ENCODE data around the gene NFIX. TPM values are rescaled to one million over a fixed set of nuclear protein-coding genes. Genes with fewer than 3 reads are reported as not detected.
"Not testable (repeated sequence)": the region's sequence is repeated elsewhere in the genome, so short reads cannot be mapped to it uniquely, and the experiment has no call there.

NFIX gene
- total and polyA plus RNA-seq, 2 donors = 2.0 to 10.5 TPM

GRCh38 chr19:12956446-12957388, 38.6 kb upstream of the NFIX start, which contains the start of gene GADD45GIP1:
GADD45GIP1 (minus strand) TSS chr19:12957223; CDS start chr19:12957212, 11 bp downstream.
- peak in 7 of 9 donors; percentile 49 to 85 (median 67) for DNase-seq (ENCODE audit: low read depth in 6 of 9, low spot score in 9 of 9)
- H3K27me3 ChIP-seq (ENCODE audit: control insufficient read depth in 2 of 2, insufficient read depth in 1 of 2, low read length in 1 of 2) = no peaks in the 10 kb centered on the region
- H3K4me1 ChIP-seq (ENCODE audit: control insufficient read depth in 2 of 2, insufficient read depth in 2 of 2, low read length in 2 of 2) = peaks cover 0 to 20% of the 10 kb centered on the region in 2 donors
- WGBS = 8% methylated on average over 84 of the region's 84 CpGs
- H3K27ac ChIP-seq (ENCODE audit: low read depth in 1 of 2, low read length in 1 of 2) = peak within 1 kb of the TSS; percentile 83 to 92
- H3K9me3 ChIP-seq (ENCODE audit: control insufficient read depth in 2 of 2, insufficient read depth in 1 of 2, low read length in 1 of 2) = no peaks in the 10 kb centered on the region
- H3K36me3 ChIP-seq (ENCODE audit: control insufficient read depth in 2 of 2, insufficient read depth in 2 of 2, low read length in 1 of 2) = peaks cover 29 to 32% of the 10 kb centered on the region in 2 donors
- H3K4me3 ChIP-seq (ENCODE audit: low read length in 2 of 2) = peak within 1 kb of the TSS; percentile 67 to 86

GRCh38 chr19:12957389-12957952, 37.8 kb upstream of the NFIX start:
- peaks cover 22 to 25% of the 10 kb centered on the region in 2 donors for H3K36me3 ChIP-seq (ENCODE audit: control insufficient read depth in 2 of 2, insufficient read depth in 2 of 2, low read length in 1 of 2)
- H3K27me3 ChIP-seq (ENCODE audit: control insufficient read depth in 2 of 2, insufficient read depth in 1 of 2, low read length in 1 of 2); DNase-seq (ENCODE audit: low read depth in 6 of 9, low spot score in 9 of 9); H3K9me3 ChIP-seq (ENCODE audit: control insufficient read depth in 2 of 2, insufficient read depth in 1 of 2, low read length in 1 of 2): not testable (repeated sequence)
- WGBS = 33% methylated on average over 31 of the region's 31 CpGs
- peak overlapping the region; percentile 83 to 92 for H3K27ac ChIP-seq (ENCODE audit: low read depth in 1 of 2, low read length in 1 of 2)
- H3K4me1 ChIP-seq (ENCODE audit: control insufficient read depth in 2 of 2, insufficient read depth in 2 of 2, low read length in 2 of 2) = peaks cover 0 to 19% of the 10 kb centered on the region in 2 donors
- H3K4me3 ChIP-seq (ENCODE audit: low read length in 2 of 2) = peak overlapping the region; percentile 67 to 86

GRCh38 chr19:12959481-12959880, 35.8 kb upstream of the NFIX start:
- Histone ChIP-seq H3K9me3 (ENCODE audit: control insufficient read depth in 2 of 2, insufficient read depth in 1 of 2, low read length in 1 of 2) (no peaks in the 10 kb centered on the region), H3K27me3 (ENCODE audit: control insufficient read depth in 2 of 2, insufficient read depth in 1 of 2, low read length in 1 of 2) (no peaks in the 10 kb centered on the region), H3K4me1 (ENCODE audit: control insufficient read depth in 2 of 2, insufficient read depth in 2 of 2, low read length in 2 of 2) (peaks cover 0 to 14% of the 10 kb centered on the region in 2 donors), H3K27ac (ENCODE audit: low read depth in 1 of 2, low read length in 1 of 2) (no peak overlapping the region), H3K36me3 (ENCODE audit: control insufficient read depth in 2 of 2, insufficient read depth in 2 of 2, low read length in 1 of 2) (peaks cover 2 to 6% of the 10 kb centered on the region in 2 donors), H3K4me3 (ENCODE audit: low read length in 2 of 2) (no peak overlapping the region)
- no peak for DNase-seq (ENCODE audit: low read depth in 6 of 9, low spot score in 9 of 9)
- 93% methylated on average over 6 of the region's 6 CpGs for WGBS

DNA sequence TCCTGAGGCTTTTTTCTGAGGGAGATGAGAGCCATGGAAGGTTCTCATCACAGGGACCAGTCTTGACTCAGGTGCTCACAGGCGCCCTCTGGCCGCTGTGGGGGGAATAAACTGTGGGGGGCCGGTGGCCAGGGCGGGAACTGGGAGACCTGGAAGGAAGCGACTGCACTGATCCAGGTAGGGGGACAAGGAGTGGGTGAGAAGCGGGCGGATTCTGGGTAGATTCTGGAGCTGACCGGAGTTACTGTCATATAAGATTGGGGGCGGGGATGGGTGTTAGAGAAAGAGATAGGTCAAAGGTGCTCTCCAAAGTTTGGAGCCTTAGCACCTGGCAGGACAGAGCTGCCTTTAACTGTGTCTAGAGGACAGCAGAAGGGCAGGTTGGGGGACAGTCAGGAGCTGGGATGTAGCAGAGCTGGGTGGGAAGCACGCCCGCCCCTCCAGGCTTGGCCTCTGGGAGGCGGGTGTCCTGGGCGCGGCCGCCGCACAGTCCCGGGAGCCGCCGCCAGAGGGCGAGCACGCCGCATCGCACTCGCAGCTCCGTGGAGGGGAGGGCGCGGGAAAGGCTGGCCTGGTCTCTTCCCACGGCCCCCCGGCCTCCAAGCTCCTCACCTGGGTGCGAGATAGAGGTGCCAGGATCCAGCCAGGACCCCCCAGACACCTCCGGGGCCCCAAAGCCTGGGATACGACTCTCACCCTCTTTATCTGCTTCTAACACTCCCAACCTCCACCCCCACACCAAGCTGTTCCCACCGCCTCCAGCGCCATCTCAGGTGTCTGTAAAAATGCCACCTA, 30.1 kb upstream of the NFIX start:
- DNase-seq (ENCODE audit: low read depth in 6 of 9, low spot score in 9 of 9) = peak in 7 of 9 donors; percentile 55 to 86 (median 78)
- Histone ChIP-seq H3K9me3 (ENCODE audit: control insufficient read depth in 2 of 2, insufficient read depth in 1 of 2, low read length in 1 of 2) (peaks cover 0 to 6% of the 10 kb centered on the region in 2 donors), H3K4me1 (ENCODE audit: control insufficient read depth in 2 of 2, insufficient read depth in 2 of 2, low read length in 2 of 2) (peaks cover 0 to 12% of the 10 kb centered on the region in 2 donors), H3K27me3 (ENCODE audit: control insufficient read depth in 2 of 2, insufficient read depth in 1 of 2, low read length in 1 of 2) (no peaks in the 10 kb centered on the region), H3K4me3 (ENCODE audit: low read length in 2 of 2) (peak overlapping the region; percentile 45 to 47), H3K27ac (ENCODE audit: low read depth in 1 of 2, low read length in 1 of 2) (peak overlapping the region; percentile 12 to 42), H3K36me3 (ENCODE audit: control insufficient read depth in 2 of 2, insufficient read depth in 2 of 2, low read length in 1 of 2) (no peaks in the 10 kb centered on the region)
- WGBS = 1% methylated on average over 34 of the region's 34 CpGs

DNA sequence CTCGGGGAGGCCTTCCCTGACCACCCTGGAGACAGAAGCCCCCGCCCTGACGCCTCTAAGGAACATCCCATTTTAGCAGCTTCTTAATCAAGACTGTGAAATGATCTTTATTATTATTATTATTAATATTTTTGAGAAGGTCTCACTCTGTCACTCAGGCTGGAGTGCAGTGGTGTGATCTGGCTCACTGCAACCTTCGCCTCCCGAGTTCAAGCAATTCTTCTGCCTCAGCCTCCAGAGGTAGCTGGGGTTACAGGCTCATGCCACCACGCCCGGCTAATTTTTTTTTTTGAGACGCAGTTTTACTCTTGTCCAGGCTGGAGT, 29.5 kb upstream of the NFIX start:
- Histone ChIP-seq H3K9me3 (ENCODE audit: control insufficient read depth in 2 of 2, insufficient read depth in 1 of 2, low read length in 1 of 2) (peaks cover 0 to 6% of the 10 kb centered on the region in 2 donors), H3K4me3 (ENCODE audit: low read length in 2 of 2) (peak overlapping the region in 1 of 2 donors; percentile 47), H3K4me1 (ENCODE audit: control insufficient read depth in 2 of 2, insufficient read depth in 2 of 2, low read length in 2 of 2) (peaks cover 0 to 12% of the 10 kb centered on the region in 2 donors), H3K27me3 (ENCODE audit: control insufficient read depth in 2 of 2, insufficient read depth in 1 of 2, low read length in 1 of 2) (no peaks in the 10 kb centered on the region), H3K36me3 (ENCODE audit: control insufficient read depth in 2 of 2, insufficient read depth in 2 of 2, low read length in 1 of 2) (no peaks in the 10 kb centered on the region), H3K27ac (ENCODE audit: low read depth in 1 of 2, low read length in 1 of 2) (peak overlapping the region in 1 of 2 donors; percentile 42)
- 60% methylated on average over 8 of the region's 8 CpGs for WGBS
- no peak for DNase-seq (ENCODE audit: low read depth in 6 of 9, low spot score in 9 of 9)

DNA sequence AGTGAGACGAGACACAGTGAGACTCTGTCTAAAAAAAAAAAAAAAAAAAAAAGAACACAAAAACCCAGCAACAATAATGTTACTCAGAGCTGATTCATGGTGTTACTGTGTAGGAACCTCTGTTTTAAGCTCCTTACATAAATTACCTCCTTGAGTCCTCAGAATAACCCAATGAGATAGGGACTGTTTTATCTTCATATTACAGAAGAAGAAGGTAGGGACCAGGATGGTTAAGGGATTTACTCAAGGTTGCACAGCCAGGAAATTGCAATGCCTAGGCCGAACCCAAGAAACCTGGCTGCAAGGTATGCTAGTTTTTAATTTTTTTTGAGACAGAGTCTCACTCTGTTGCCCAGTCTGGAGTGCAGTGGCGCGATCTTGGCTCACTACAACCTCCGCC, 27.4 kb upstream of the NFIX start:
- no peak overlapping the region for H3K4me3 ChIP-seq (ENCODE audit: low read length in 2 of 2)
- no peaks in the 10 kb centered on the region for H3K27me3 ChIP-seq (ENCODE audit: control insufficient read depth in 2 of 2, insufficient read depth in 1 of 2, low read length in 1 of 2)
- no peaks in the 10 kb centered on the region for H3K36me3 ChIP-seq (ENCODE audit: control insufficient read depth in 2 of 2, insufficient read depth in 2 of 2, low read length in 1 of 2)
- peaks cover 0 to 6% of the 10 kb centered on the region in 2 donors for H3K9me3 ChIP-seq (ENCODE audit: control insufficient read depth in 2 of 2, insufficient read depth in 1 of 2, low read length in 1 of 2)
- no peak overlapping the region for H3K27ac ChIP-seq (ENCODE audit: low read depth in 1 of 2, low read length in 1 of 2)
- peaks cover 0 to 12% of the 10 kb centered on the region in 2 donors for H3K4me1 ChIP-seq (ENCODE audit: control insufficient read depth in 2 of 2, insufficient read depth in 2 of 2, low read length in 2 of 2)
- no peak for DNase-seq (ENCODE audit: low read depth in 6 of 9, low spot score in 9 of 9)
- 98% methylated on average over 5 of the region's 5 CpGs for whole genome bisulfite sequencing

DNA sequence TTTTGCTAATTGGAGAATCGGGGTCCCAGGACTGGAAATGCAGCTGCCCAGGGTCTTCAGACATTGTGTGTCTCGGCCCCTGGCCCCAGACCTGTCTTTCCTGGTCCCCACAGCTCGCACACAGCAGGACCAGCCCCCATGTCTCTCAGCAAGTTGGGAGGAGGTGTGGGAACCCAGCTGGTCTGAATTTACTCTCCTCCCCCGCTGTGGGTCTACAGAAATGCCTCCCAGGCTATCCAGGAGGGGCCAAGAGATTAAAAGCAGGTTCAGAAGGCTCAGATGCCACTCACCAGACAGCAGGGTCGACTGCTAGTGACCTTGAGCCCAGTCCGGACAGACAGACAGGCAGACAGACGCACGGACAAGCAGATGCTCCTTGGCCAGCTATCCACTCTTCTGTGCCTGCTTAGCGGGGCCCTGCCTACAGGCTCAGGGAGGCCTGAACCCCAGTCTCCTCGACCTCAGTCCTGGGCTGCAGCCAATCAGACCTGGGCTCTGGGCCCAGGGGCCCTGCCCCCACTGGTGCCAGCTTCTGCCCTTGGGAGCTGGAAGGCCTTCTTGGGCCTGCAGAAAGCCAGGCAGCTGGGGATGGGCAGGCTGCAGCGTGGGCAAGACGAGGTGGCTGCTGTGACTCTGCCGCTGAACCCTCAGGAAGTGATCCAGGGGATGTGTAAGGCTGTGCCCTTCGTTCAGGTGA, 25.8 kb upstream of the NFIX start, which contains the start of gene DAND5:
DAND5 (plus strand) TSS at position 285 of the 697 bp plus-strand sequence; CDS start at position 370, 85 bp downstream.
- Histone ChIP-seq H3K4me3 (ENCODE audit: low read length in 2 of 2) (no peak within 1 kb of the TSS), H3K27ac (ENCODE audit: low read depth in 1 of 2, low read length in 1 of 2) (no peak within 1 kb of the TSS), H3K9me3 (ENCODE audit: control insufficient read depth in 2 of 2, insufficient read depth in 1 of 2, low read length in 1 of 2) (peaks cover 0 to 6% of the 10 kb centered on the region in 2 donors), H3K36me3 (ENCODE audit: control insufficient read depth in 2 of 2, insufficient read depth in 2 of 2, low read length in 1 of 2) (no peaks in the 10 kb centered on the region), H3K27me3 (ENCODE audit: control insufficient read depth in 2 of 2, insufficient read depth in 1 of 2, low read length in 1 of 2) (peaks cover 0 to 1% of the 10 kb centered on the region in 2 donors), H3K4me1 (ENCODE audit: control insufficient read depth in 2 of 2, insufficient read depth in 2 of 2, low read length in 2 of 2) (peaks cover 0 to 12% of the 10 kb centered on the region in 2 donors)
- WGBS = 57% methylated on average over 14 of the region's 14 CpGs
- no peak for DNase-seq (ENCODE audit: low read depth in 6 of 9, low spot score in 9 of 9)

- H3K4me3 ChIP-seq (ENCODE audit: low read length in 2 of 2) = no peak overlapping the region
- no peak overlapping the region for H3K27ac ChIP-seq (ENCODE audit: low read depth in 1 of 2, low read length in 1 of 2)
- peaks cover 0 to 6% of the 10 kb centered on the region in 2 donors for H3K9me3 ChIP-seq (ENCODE audit: control insufficient read depth in 2 of 2, insufficient read depth in 1 of 2, low read length in 1 of 2)
- H3K27me3 ChIP-seq (ENCODE audit: control insufficient read depth in 2 of 2, insufficient read depth in 1 of 2, low read length in 1 of 2) = peaks cover 0 to 10% of the 10 kb centered on the region in 2 donors
- WGBS = 91% methylated on average over 7 of the region's 7 CpGs
- DNase-seq (ENCODE audit: low read depth in 6 of 9, low spot score in 9 of 9) = no peak
- H3K36me3 ChIP-seq (ENCODE audit: control insufficient read depth in 2 of 2, insufficient read depth in 2 of 2, low read length in 1 of 2) = no peaks in the 10 kb centered on the region
- peaks cover 0 to 13% of the 10 kb centered on the region in 2 donors for H3K4me1 ChIP-seq (ENCODE audit: control insufficient read depth in 2 of 2, insufficient read depth in 2 of 2, low read length in 2 of 2)
Measured at GRCh38 chr19:12970070-12970820, 25.0 kb upstream of the NFIX start.
